ENCODE data around the gene NELFB.

Gene NELFB

GRCh38 chr9:137306850-137307254 lies 51.7 kb downstream of the NELFB start:
- DNase-seq = no peak

GRCh38 chr9:137307255-137308056 lies 52.3 kb downstream of the NELFB start:
- DNase-seq = no peak

- no peak for DNase-seq
Observed at GRCh38 chr9:137308057-137308619, 53.0 kb downstream of the NELFB start.

- no peak for DNase-seq
Observed at GRCh38 chr9:137309368-137310188, 54.5 kb downstream of the NELFB start.

GRCh38 chr9:137310189-137311052 lies 55.3 kb downstream of the NELFB start:
- DNase-seq = no peak

- DNase-seq = no peak
Observed at GRCh38 chr9:137311171-137311985, 56.3 kb downstream of the NELFB start.

- DNase-seq = no peak
Observed at GRCh38 chr9:137311986-137312851, 57.1 kb downstream of the NELFB start.

GRCh38 chr9:137312852-137313325 lies 57.8 kb downstream of the NELFB start:
- no peak for DNase-seq

GRCh38 chr9:137313326-137313936 lies 58.3 kb downstream of the NELFB start:
- no peak for DNase-seq

GRCh38 chr9:137313956-137314560 lies 58.9 kb downstream of the NELFB start:
- no peak for DNase-seq

GRCh38 chr9:137314561-137315560 lies 59.7 kb downstream of the NELFB start:
- DNase-seq = no peak

GRCh38 chr9:137315581-137316011 lies 60.5 kb downstream of the NELFB start:
- no peak for DNase-seq

- DNase-seq = no peak
Observed at GRCh38 chr9:137316012-137316981, 61.2 kb downstream of the NELFB start.

- DNase-seq = no peak
Observed at GRCh38 chr9:137317021-137317717, 62.0 kb downstream of the NELFB start.

GRCh38 chr9:137317718-137318511 lies 62.8 kb downstream of the NELFB start:
- no peak for DNase-seq

- DNase-seq = no peak
Observed at GRCh38 chr9:137318602-137319001, 63.5 kb downstream of the NELFB start.

Data from CD4-positive, alpha-beta T cell treated with Interleukin-4 for 4 hours (primary cell).